KMS-11 (cell line): Measurements from ENCODE around the gene CHGA.

Experiments used
- H2AFZ ChIP-seq: fragments of 200-600 bp; sonication (generic); 2 replicates; pipeline ENCODE4 v1.6.1; 2016; ENCODE audit warnings: antibody characterized with exemption, mixed run types, low read depth
- H3K27ac ChIP-seq: fragments of 200-600 bp; sonication (generic); 2 replicates; pipeline ENCODE4 v1.6.1; 2016; ENCODE audit warnings: mild to moderate bottlenecking, mixed run types
- H3K27me3 ChIP-seq: fragments of 200-600 bp; sonication (generic); 2 replicates; pipeline ENCODE4 v1.6.1; 2017; ENCODE audit warnings: mild to moderate bottlenecking, low read depth, mixed run types, moderate library complexity; ENCODE audit not compliant: insufficient read depth
- H3K36me3 ChIP-seq: fragments of 200-600 bp; sonication (generic); 2 replicates; pipeline ENCODE4 v1.6.1; 2017; ENCODE audit warnings: mild to moderate bottlenecking, mixed run types; ENCODE audit not compliant: insufficient read depth
- H3K4me1 ChIP-seq: fragments of 200-600 bp; sonication (generic); 2 replicates; pipeline ENCODE4 v1.6.1; 2016; ENCODE audit warnings: mild to moderate bottlenecking, low read depth, mixed run types; ENCODE audit not compliant: poor library complexity, severe bottlenecking
- H3K4me2 ChIP-seq: fragments of 200-600 bp; sonication (generic); 2 replicates; pipeline ENCODE4 v1.7.0; 2016; ENCODE audit warnings: mild to moderate bottlenecking, mixed run types
- H3K4me3 ChIP-seq: fragments of 200-600 bp; sonication (generic); IDR thresholded peaks from 2 replicates; pipeline ENCODE4 v1.6.1; 2017; ENCODE audit warnings: low read depth, low read length, mixed read lengths; ENCODE audit not compliant: insufficient read depth
- H3K79me2 ChIP-seq: fragments of 200-600 bp; sonication (generic); 2 replicates; pipeline ENCODE4 v1.6.1; 2016; ENCODE audit warnings: low read depth, mixed run types; ENCODE audit not compliant: insufficient read depth
- H3K9ac ChIP-seq: fragments of 200-600 bp; sonication (generic); 2 replicates; pipeline ENCODE4 v1.6.1; 2016; ENCODE audit warnings: mild to moderate bottlenecking, mixed run types
- H4K20me1 ChIP-seq: fragments of 200-600 bp; sonication (generic); 2 replicates; pipeline ENCODE4 v1.6.1; 2016; ENCODE audit warnings: mild to moderate bottlenecking, mixed run types; ENCODE audit not compliant: insufficient read depth
- CTCF ChIP-seq: fragments of 200-600 bp; sonication (generic); conservative IDR thresholded peaks from 2 replicates; pipeline ENCODE4 v1.6.1; 2017; ENCODE audit warnings: low read depth, mild to moderate bottlenecking, antibody characterized with exemption, low read length, moderate library complexity, mixed read lengths

CHGA gene

GRCh38 chr14:92939699-92940098, 16.7 kb downstream of the CHGA start:
- H3K27me3 ChIP-seq = no peaks in the 10 kb centered on the region

GRCh38 chr14:92940543-92940942, 17.6 kb downstream of the CHGA start:
- Histone ChIP-seq H3K36me3 (no peaks in the 10 kb centered on the region), H3K27me3 (no peaks in the 10 kb centered on the region), H3K27ac (no peak overlapping the region), H4K20me1 (no peaks in the 10 kb centered on the region), H3K4me2 (no peak overlapping the region), H3K9ac (no peak overlapping the region), H2AFZ (no peak overlapping the region), H3K4me3 (no peak overlapping the region), H3K79me2 (no peaks in the 10 kb centered on the region), H3K4me1 (no peaks in the 10 kb centered on the region)
- TF ChIP-seq CTCF = no peak

More at GRCh38 chr14:92939699-92940098, 16.7 kb downstream of the CHGA start:
- H4K20me1 ChIP-seq = no peaks in the 10 kb centered on the region
- H3K36me3 ChIP-seq = no peaks in the 10 kb centered on the region
- no peak overlapping the region for H3K9ac ChIP-seq
- H3K4me1 ChIP-seq = no peaks in the 10 kb centered on the region
- no peak for TF ChIP-seq CTCF
- no peak overlapping the region for H3K27ac ChIP-seq
- H3K4me2 ChIP-seq = no peak overlapping the region
- H3K79me2 ChIP-seq = no peaks in the 10 kb centered on the region
- no peak overlapping the region for H2AFZ ChIP-seq
- H3K4me3 ChIP-seq = no peak overlapping the region

GRCh38 chr14:92941531-92941930, 18.6 kb downstream of the CHGA start:
- no peak overlapping the region for H3K4me2 ChIP-seq
- TF ChIP-seq CTCF = no peak

GRCh38 chr14:92942136-92942535, 19.2 kb downstream of the CHGA start:
- TF ChIP-seq CTCF = no peak
- Histone ChIP-seq H3K36me3 (no peaks in the 10 kb centered on the region), H3K27ac (no peak overlapping the region), H3K27me3 (no peaks in the 10 kb centered on the region), H3K79me2 (no peaks in the 10 kb centered on the region), H3K9ac (no peak overlapping the region), H3K4me1 (no peaks in the 10 kb centered on the region), H3K4me3 (no peak overlapping the region), H4K20me1 (no peaks in the 10 kb centered on the region), H2AFZ (no peak overlapping the region), H3K4me2 (no peak overlapping the region)

More at GRCh38 chr14:92941531-92941930, 18.6 kb downstream of the CHGA start:
- H3K36me3 ChIP-seq = no peaks in the 10 kb centered on the region
- H2AFZ ChIP-seq = no peak overlapping the region
- no peaks in the 10 kb centered on the region for H3K79me2 ChIP-seq
- H4K20me1 ChIP-seq = no peaks in the 10 kb centered on the region
- H3K4me1 ChIP-seq = no peaks in the 10 kb centered on the region
- no peak overlapping the region for H3K9ac ChIP-seq
- H3K27ac ChIP-seq = no peak overlapping the region
- H3K4me3 ChIP-seq = no peak overlapping the region
- H3K27me3 ChIP-seq = no peaks in the 10 kb centered on the region
